C4-2B (cell line): ENCODE measurements around the gene PTOV1.

Source experiments
- ZFX ChIP-seq: fragments of 450-650 bp; IDR thresholded peaks from 2 replicates; pipeline ENCODE4 v1.6.1; 2017
- TF ChIP-seq, protein P1 (sequence below): fragments of 450-650 bp; conservative IDR thresholded peaks from 2 replicates; pipeline ENCODE4 v1.5.1; 2017; ENCODE audit warnings: mild to moderate bottlenecking

DNA sequence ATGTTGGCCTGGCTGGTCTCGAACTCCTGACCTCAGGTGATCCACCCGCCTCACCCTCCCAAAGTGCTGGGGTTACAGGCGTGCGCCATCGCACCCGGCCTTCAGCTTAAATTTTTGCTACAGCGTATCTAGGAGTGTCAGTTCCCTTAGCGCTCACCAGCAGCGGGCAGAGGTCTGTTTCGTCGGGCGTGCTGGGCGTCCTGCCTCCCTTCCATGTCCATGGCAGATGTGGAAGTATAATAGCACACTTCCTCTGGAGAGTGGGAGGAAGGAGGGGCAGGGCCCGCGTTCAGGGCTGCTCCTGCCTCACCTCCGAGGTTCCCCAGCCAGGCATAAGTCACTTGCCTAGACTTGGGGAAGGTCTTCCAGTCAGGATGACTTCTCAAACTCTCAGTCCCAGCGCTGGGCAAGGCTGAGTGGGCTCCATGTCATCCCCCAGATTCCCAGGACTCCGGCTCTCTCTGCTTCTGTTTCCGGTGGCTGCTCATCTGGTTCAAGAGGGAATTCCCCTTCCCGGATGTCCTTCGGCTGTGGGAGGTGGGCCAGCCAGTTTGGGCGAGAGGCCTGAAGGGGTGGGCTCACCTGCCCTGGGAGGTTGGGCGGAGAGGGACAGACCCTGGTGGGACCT is 36.2 kb downstream of the PTOV1 start:
- TF ChIP-seq, protein P1, sequence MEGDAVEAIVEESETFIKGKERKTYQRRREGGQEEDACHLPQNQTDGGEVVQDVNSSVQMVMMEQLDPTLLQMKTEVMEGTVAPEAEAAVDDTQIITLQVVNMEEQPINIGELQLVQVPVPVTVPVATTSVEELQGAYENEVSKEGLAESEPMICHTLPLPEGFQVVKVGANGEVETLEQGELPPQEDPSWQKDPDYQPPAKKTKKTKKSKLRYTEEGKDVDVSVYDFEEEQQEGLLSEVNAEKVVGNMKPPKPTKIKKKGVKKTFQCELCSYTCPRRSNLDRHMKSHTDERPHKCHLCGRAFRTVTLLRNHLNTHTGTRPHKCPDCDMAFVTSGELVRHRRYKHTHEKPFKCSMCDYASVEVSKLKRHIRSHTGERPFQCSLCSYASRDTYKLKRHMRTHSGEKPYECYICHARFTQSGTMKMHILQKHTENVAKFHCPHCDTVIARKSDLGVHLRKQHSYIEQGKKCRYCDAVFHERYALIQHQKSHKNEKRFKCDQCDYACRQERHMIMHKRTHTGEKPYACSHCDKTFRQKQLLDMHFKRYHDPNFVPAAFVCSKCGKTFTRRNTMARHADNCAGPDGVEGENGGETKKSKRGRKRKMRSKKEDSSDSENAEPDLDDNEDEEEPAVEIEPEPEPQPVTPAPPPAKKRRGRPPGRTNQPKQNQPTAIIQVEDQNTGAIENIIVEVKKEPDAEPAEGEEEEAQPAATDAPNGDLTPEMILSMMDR = no peak
- no peak for TF ChIP-seq ZFX
